Endothelial cell of umbilical vein (primary cell): ENCODE data around the gene VAV3. TPM values are rescaled to one million over a fixed set of nuclear protein-coding genes. Genes with fewer than 3 reads are reported as not detected.
"Not testable (repeated sequence)": the region's sequence is repeated elsewhere in the genome, so short reads cannot be mapped to it uniquely, and the experiment has no call there.

Experiments used
- BruUV-seq: library from RNA; stranded (reverse); fragments of 400-500 nt; replicated peaks from 2 replicates; lab custom pipeline; 2021; lab: Mats Ljungman, UMichigan
- CTCF ChIA-PET: fragments of 300-600, 350-600 bp; sonication (Branson Sonifier 250); formaldehyde crosslinking; loops from one replicate; lab custom pipeline; 2021; ENCODE audit warnings: antibody characterized with exemption, inconsistent platforms; lab: Charles Lee
- POLR2A ChIA-PET: fragments of 300-600, 350-600 bp; sonication (Branson Sonifier 250); formaldehyde crosslinking; loops from one replicate; lab custom pipeline; 2021; ENCODE audit warnings: antibody characterized with exemption, inconsistent platforms; lab: Charles Lee
- DNase-seq: peaks from one replicate; pipeline ENCODE4 v3.0.0-alpha.2; 2011; ENCODE audit warnings: low read depth, low spot score
- FAIRE-seq: peaks from 2 replicates; lab custom pipeline; 2011; peaks lifted over from hg19 to GRCh38; lab: Jason Lieb, UNC
- H2AFZ ChIP-seq: 2 replicates; pipeline ENCODE4 v1.6.0; 2012; ENCODE audit warnings: low read depth, low read length, control low read depth, inconsistent platforms
- H3K27ac ChIP-seq: 2 replicates; pipeline ENCODE4 v1.5.1; 2011; ENCODE audit warnings: low read depth, mild to moderate bottlenecking, control low read depth, low read length, moderate library complexity; ENCODE audit not compliant: insufficient read depth
- H3K27me3 ChIP-seq, 2 experiments: 2 replicates each; pipeline versions ENCODE4 v1.6.0 to v1.6.1; 2011; ENCODE audit warnings: low read length in 2 of 2, mixed read lengths in 1 of 2; ENCODE audit not compliant: control insufficient read depth in 2 of 2, insufficient read depth in 2 of 2
- H3K36me3 ChIP-seq, 2 experiments: 2 replicates in 1 of 2; 3 replicates in 1 of 2; pipeline ENCODE4 v1.5.1; 2011; ENCODE audit warnings: low read length in 2 of 2, mild to moderate bottlenecking in 1 of 2, moderate library complexity in 1 of 2; ENCODE audit not compliant: control insufficient read depth in 2 of 2, insufficient read depth in 2 of 2; ENCODE audit errors: extremely low read depth in 1 of 2
- H3K4me1 ChIP-seq: 3 replicates; pipeline ENCODE4 v1.5.1; 2011; ENCODE audit warnings: mild to moderate bottlenecking, low read length; ENCODE audit not compliant: control insufficient read depth, insufficient read depth; ENCODE audit errors: extremely low read depth
- H3K4me2 ChIP-seq: 2 replicates; pipeline ENCODE4 v1.6.1; 2011; ENCODE audit warnings: low read length, control low read depth, mixed read lengths; ENCODE audit not compliant: insufficient read depth
- H3K4me3 ChIP-seq, 3 experiments: fragments of 200-600 bp in 1 of 3; sonication (generic), shearing (Covaris generic) in 1 of 3; replicated peaks in 1 of 3; 2 replicates each; pipeline ENCODE4 v1.5.1; 2011 to 2016; ENCODE audit warnings: control low read depth in 3 of 3, low read length in 3 of 3, mild to moderate bottlenecking in 2 of 3, inconsistent platforms in 1 of 3, low read depth in 1 of 3, moderate library complexity in 1 of 3; ENCODE audit not compliant: insufficient read depth in 1 of 3
- H3K79me2 ChIP-seq: 2 replicates; pipeline ENCODE4 v1.6.0; 2012; ENCODE audit warnings: low read length, inconsistent platforms; ENCODE audit not compliant: control insufficient read depth, insufficient read depth
- H3K9ac ChIP-seq: replicated peaks from 2 replicates; pipeline ENCODE3; 2011; ENCODE audit warnings: low read length, control low read depth; ENCODE audit not compliant: insufficient read depth; ENCODE audit errors: extremely low read depth
- H3K9me1 ChIP-seq: replicated peaks from 3 replicates; pipeline ENCODE4 v1.6.0; 2011; ENCODE audit warnings: mild to moderate bottlenecking, low read length; ENCODE audit not compliant: control insufficient read depth, insufficient read depth; ENCODE audit errors: extremely low read depth
- H3K9me3 ChIP-seq: replicated peaks from 2 replicates; pipeline ENCODE4 v1.5.1; 2012; ENCODE audit warnings: low read length, inconsistent platforms; ENCODE audit not compliant: control insufficient read depth, insufficient read depth
- H4K20me1 ChIP-seq: replicated peaks from 2 replicates; pipeline ENCODE3; 2011; ENCODE audit warnings: mild to moderate bottlenecking, low read length; ENCODE audit not compliant: control insufficient read depth, insufficient read depth; ENCODE audit errors: extremely low read depth
- EZH2 ChIP-seq: IDR thresholded peaks from 2 replicates; pipeline ENCODE4 v1.6.1; 2012; ENCODE audit warnings: borderline replicate concordance, low read depth, mild to moderate bottlenecking, moderate library complexity, low read length, inconsistent platforms; ENCODE audit not compliant: severe bottlenecking
- FOS ChIP-seq: IDR thresholded peaks from 2 replicates; pipeline ENCODE4 v1.6.1; 2011; ENCODE audit warnings: mild to moderate bottlenecking, low read length, moderate library complexity, borderline replicate concordance; ENCODE audit not compliant: insufficient read depth
- GATA2 ChIP-seq: IDR thresholded peaks from 2 replicates; pipeline ENCODE4 v1.7.0; 2011; ENCODE audit warnings: low read depth, mild to moderate bottlenecking, moderate library complexity, mixed read lengths, low read length; ENCODE audit not compliant: insufficient read length, insufficient read depth
- JUN ChIP-seq: IDR thresholded peaks from 2 replicates; pipeline ENCODE4 v1.6.1; 2011; ENCODE audit warnings: borderline replicate concordance, low read depth; ENCODE audit not compliant: insufficient read length, insufficient read depth
- MYC ChIP-seq: IDR thresholded peaks from one replicate; pipeline ENCODE4 v1.6.1; 2011; ENCODE audit warnings: mild to moderate bottlenecking, low read depth, low read length
- POLR2A ChIP-seq: IDR thresholded peaks from 2 replicates; pipeline ENCODE4 v1.6.1; 2012; ENCODE audit warnings: low read depth, mild to moderate bottlenecking, control low read depth, low read length
- POLR2AphosphoS5 ChIP-seq: IDR thresholded peaks from 2 replicates; pipeline ENCODE4 v1.6.1; 2012; ENCODE audit warnings: low read depth, mild to moderate bottlenecking, control low read depth, low read length, moderate library complexity; ENCODE audit not compliant: insufficient read depth
- dilution Hi-C: fragments of 300-500 bp; cut with MboI; formaldehyde crosslinking; loops from one replicate; pipeline ENCODE4 v1.15.0; 2019; ENCODE audit warnings: low sequenced_read_pairs; ENCODE audit not compliant: extremely low pct_ligation_motif_present
- intact Hi-C: fragments of 100-400 bp; cut with micrococcal nuclease; formaldehyde crosslinking; loops from one replicate; pipeline ENCODE4 v1.10.0; 2022
- polyA plus RNA-seq, 4 experiments: library from polyadenylated mRNA; depleted of rRNA in 3 of 4; stranded (reverse) in 3 of 4; unstranded in 1 of 4; fragments of >200 nt; gene quantifications; 2 replicates each; pipeline versions ENCODE4 v1.2.1 to v1.2.3, GENCODE V29; 2011 to 2012; ENCODE audit warnings: missing spikeins in 1 of 4
- total RNA-seq: library from RNA; stranded (reverse); gene quantifications from 2 replicates; pipeline ENCODE4 v1.2.3, GENCODE V29; 2021
- TF ChIP-seq, protein P1 (sequence below): IDR thresholded peaks from 2 replicates; pipeline ENCODE4 v1.6.1; 2011; ENCODE audit not compliant: insufficient read depth, insufficient read length
- TF ChIP-seq, protein P2 (sequence below), 2 donors: IDR thresholded peaks; 1 replicate in 1 of 2; 2 replicates in 1 of 2; pipeline ENCODE4 v1.5.1; 2011; ENCODE audit warnings: low read length in 2 of 2, mild to moderate bottlenecking in 2 of 2, moderate library complexity in 2 of 2, control low read depth in 1 of 2, inconsistent platforms in 1 of 2, low read depth in 1 of 2; ENCODE audit not compliant: insufficient read depth in 1 of 2; ENCODE audit errors: extremely low read depth in 1 of 2

Gene VAV3
- total and polyA plus RNA-seq, 2 donors (not counting 3 experiments of a cell fraction or from before 2014, with no cell fraction given) = 0.18 to 1.5 TPM

DNA sequence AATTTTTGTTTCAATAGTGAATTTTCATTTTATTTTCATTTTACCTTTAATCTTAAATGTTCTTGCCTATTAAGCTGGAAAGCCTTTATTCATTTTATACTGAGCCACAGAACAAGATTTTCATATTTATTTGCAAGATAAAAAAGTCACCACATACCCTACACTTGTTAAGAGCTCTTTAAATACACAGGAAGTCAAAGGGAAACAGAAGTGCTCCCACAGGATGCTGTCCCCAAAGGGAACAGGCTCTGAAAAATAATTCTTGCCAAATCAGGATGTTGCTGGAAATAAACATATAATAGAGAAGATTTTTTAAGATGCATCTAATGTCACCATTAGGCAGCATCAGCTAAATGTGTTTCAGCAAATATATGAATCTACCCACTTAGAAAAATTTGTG lies 113.6 kb downstream of the VAV3 start:
- no peaks in the 10 kb centered on the region for H3K36me3 ChIP-seq
- peak overlapping the region; percentile 6 for H3K4me2 ChIP-seq
- DNase-seq = no peak
- intact Hi-C loops = no loop called here
- no peaks in the 10 kb centered on the region for H4K20me1 ChIP-seq
- H2AFZ ChIP-seq = no peak overlapping the region
- no peak for FAIRE-seq
- H3K4me3 ChIP-seq = no peak overlapping the region
- ChIA-PET POLR2A (interaction anchor here (0.6 kb wide), 1 partner anchor 57 kb away, joined by 3 read pairs; no protein-coding TSS in a partner anchor), CTCF (interaction anchor here (0.7 to 1.2 kb wide), 5 partner anchors 25 to 651 kb away, joined by 3 to 8 read pairs (median 3); no protein-coding TSS in a partner anchor)
- no peak overlapping the region for H3K9ac ChIP-seq
- no peaks in the 10 kb centered on the region for H3K9me1 ChIP-seq
- H3K4me1 ChIP-seq = no peaks in the 10 kb centered on the region
- TF ChIP-seq MYC (no peak), POLR2AphosphoS5 (no peak), EZH2 (no peak), FOS (no peak), POLR2A (no peak), GATA2 (no peak), JUN (no peak)
- TF ChIP-seq, protein P1, sequence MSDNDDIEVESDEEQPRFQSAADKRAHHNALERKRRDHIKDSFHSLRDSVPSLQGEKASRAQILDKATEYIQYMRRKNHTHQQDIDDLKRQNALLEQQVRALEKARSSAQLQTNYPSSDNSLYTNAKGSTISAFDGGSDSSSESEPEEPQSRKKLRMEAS = no peak
- TF ChIP-seq, protein P2, sequence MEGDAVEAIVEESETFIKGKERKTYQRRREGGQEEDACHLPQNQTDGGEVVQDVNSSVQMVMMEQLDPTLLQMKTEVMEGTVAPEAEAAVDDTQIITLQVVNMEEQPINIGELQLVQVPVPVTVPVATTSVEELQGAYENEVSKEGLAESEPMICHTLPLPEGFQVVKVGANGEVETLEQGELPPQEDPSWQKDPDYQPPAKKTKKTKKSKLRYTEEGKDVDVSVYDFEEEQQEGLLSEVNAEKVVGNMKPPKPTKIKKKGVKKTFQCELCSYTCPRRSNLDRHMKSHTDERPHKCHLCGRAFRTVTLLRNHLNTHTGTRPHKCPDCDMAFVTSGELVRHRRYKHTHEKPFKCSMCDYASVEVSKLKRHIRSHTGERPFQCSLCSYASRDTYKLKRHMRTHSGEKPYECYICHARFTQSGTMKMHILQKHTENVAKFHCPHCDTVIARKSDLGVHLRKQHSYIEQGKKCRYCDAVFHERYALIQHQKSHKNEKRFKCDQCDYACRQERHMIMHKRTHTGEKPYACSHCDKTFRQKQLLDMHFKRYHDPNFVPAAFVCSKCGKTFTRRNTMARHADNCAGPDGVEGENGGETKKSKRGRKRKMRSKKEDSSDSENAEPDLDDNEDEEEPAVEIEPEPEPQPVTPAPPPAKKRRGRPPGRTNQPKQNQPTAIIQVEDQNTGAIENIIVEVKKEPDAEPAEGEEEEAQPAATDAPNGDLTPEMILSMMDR (IDR thresholded peaks at IDR 0.05; ENCODE audit: extremely low read depth in 1 of 2, insufficient read depth in 1 of 2, low read depth in 1 of 2, low read length in 2 of 2) = no peak
- peaks cover 0 to 2% of the 10 kb centered on the region in 2 experiments for H3K27me3 ChIP-seq
- H3K9me3 ChIP-seq = no peaks in the 10 kb centered on the region
- dilution Hi-C loops = no loop called here
- no peak overlapping the region for H3K27ac ChIP-seq
- BruUV-seq = no TSS peak
- no peaks in the 10 kb centered on the region for H3K79me2 ChIP-seq

DNA sequence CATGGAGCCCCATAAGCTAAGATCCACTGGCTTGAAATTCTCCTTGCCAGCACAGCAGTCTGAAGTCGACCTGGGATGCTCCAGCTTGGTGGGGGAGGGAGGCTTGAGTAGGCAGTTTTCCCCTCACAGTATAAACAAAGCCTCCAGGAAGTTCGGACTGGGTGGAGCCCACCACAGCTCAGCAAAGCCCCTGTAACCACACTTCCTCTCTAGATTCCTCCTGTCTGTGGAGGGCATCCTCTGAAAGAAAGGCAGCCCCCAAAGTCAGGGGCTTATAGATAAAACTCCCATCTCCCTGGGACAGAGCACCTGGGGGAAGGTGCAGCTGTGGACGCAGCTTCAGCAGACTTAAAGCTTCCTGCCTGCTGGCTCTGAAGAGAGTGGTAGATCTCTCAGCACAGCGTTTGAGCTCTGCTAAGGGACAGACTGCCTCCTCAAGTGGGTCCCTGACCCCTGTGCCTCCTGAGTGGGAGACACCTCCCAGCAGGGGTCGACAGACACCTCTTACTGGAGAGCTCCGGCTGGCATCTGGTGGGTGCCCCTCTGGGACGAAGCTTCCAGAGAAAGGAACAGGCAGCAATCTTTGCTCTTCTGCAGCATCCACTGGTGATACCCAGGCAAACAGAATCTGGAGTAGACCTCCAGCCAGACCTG lies 120.3 kb downstream of the VAV3 start:
- H3K79me2 ChIP-seq, H3K9ac ChIP-seq, POLR2A ChIA-PET, H3K9me3 ChIP-seq, H3K27me3 ChIP-seq, BruUV-seq, H3K9me1 ChIP-seq, H2AFZ ChIP-seq, H3K4me3 ChIP-seq, H3K27ac ChIP-seq, FAIRE-seq, H3K36me3 ChIP-seq, H3K4me2 ChIP-seq, DNase-seq, H4K20me1 ChIP-seq, dilution Hi-C loops, H3K4me1 ChIP-seq, intact Hi-C loops: not testable (repeated sequence)
- CTCF ChIA-PET = interaction anchor here (1.4 kb wide), 1 partner anchor 63 kb away, joined by 3 read pairs; no protein-coding TSS in a partner anchor
